ENCODE results near the gene RTRAF.

- TF ChIP-seq CREB1 (IDR thresholded peaks at IDR 0.05; ENCODE audit: low read depth), result no peak
- no peak for TF ChIP-seq TCF12 (IDR thresholded peaks at IDR 0.05; ENCODE audit: low read depth)
- TF ChIP-seq RAD21 (IDR thresholded peaks at IDR 0.05; ENCODE audit: low read depth), result no peak
- TF ChIP-seq, protein P1, sequence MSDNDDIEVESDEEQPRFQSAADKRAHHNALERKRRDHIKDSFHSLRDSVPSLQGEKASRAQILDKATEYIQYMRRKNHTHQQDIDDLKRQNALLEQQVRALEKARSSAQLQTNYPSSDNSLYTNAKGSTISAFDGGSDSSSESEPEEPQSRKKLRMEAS (IDR thresholded peaks at IDR 0.05), result no peak
- TF ChIP-seq TEAD4 (IDR thresholded peaks at IDR 0.05), result no peak
- no peak for TF ChIP-seq EP300 (IDR thresholded peaks at IDR 0.05; ENCODE audit: borderline replicate concordance)
These were observed 32.7 kb downstream of the RTRAF start for GRCh38 chr14:52021957-52022600.
